ENCODE data around the gene GMFB. TPM values are rescaled to one million over a fixed set of nuclear protein-coding genes. Genes with fewer than 3 reads are reported as not detected.
A peak's percentile ranks its signal among the peaks of the same experiment; 100 is the strongest.

GMFB gene
- total and polyA plus RNA-seq, 2 experiments from 2014 or later: 56.5 to 88.3 TPM

DNA sequence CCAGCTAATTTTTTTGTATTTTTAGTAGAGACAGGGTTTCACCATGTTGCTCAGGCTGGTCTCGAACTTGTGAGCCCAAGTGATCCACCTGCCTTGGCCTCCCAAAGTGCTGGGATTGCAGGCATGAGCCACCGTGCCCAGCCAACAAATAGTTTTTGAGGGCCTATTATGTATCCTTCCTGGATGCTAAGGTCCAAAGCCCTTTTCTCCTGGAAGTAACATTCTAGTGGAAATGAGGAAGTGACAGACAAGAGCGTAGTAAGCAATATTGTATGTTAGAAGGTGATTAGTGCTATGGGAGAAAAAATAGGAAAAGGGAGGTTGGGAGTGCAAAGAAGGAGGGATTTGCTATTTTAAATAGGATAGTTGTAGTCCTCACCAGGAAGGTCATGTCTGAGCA is 12.0 kb upstream of the GMFB start (continued):
- TF ChIP-seq, protein P1, sequence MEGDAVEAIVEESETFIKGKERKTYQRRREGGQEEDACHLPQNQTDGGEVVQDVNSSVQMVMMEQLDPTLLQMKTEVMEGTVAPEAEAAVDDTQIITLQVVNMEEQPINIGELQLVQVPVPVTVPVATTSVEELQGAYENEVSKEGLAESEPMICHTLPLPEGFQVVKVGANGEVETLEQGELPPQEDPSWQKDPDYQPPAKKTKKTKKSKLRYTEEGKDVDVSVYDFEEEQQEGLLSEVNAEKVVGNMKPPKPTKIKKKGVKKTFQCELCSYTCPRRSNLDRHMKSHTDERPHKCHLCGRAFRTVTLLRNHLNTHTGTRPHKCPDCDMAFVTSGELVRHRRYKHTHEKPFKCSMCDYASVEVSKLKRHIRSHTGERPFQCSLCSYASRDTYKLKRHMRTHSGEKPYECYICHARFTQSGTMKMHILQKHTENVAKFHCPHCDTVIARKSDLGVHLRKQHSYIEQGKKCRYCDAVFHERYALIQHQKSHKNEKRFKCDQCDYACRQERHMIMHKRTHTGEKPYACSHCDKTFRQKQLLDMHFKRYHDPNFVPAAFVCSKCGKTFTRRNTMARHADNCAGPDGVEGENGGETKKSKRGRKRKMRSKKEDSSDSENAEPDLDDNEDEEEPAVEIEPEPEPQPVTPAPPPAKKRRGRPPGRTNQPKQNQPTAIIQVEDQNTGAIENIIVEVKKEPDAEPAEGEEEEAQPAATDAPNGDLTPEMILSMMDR (conservative IDR thresholded peaks at IDR 0.05; ENCODE audit: low read depth in 2 of 2): no peak
- no peak for TF ChIP-seq CREB1 (CRISPR knock-in tag; IDR thresholded peaks at IDR 0.05; ENCODE audit: low read depth)
- no peak for TF ChIP-seq JUNB (IDR thresholded peaks at IDR 0.05; ENCODE audit: unreplicated experiment)
- no peak for TF ChIP-seq EZH2 (IDR thresholded peaks at IDR 0.05; ENCODE audit: low read depth, unreplicated experiment)
- no peak for TF ChIP-seq ZNF114 (CRISPR knock-in tag; IDR thresholded peaks at IDR 0.05)
- no peak for TF ChIP-seq EZH2phosphoT487 (IDR thresholded peaks at IDR 0.05; ENCODE audit: unreplicated experiment)
- no peak for TF ChIP-seq STAT1 (IDR thresholded peaks at IDR 0.05; ENCODE audit: unreplicated experiment)

DNA sequence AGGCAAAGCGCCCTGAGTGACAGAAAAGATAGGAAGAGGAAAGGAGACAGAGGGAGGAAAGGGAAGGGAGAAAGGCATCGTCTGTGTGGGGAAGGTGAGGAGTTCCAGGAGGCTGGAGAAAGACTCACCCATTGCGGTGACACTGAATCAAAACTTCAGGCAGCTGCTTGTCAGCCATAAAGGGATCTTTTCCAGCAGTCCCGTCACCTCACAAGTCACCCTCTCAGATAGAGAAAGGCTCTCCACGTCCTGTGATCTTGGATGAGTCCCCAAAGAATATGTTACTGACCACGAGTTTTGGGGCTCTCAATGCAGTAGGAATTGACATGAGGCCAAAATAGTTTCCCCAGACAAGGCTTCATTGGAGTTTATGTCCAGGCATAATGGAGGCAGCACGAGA is 9.8 kb upstream of the GMFB start:
- no peaks in the 10 kb centered on the region for H3K36me3 Mint-ChIP-seq (ENCODE audit: low read depth)
- DNase-seq (ENCODE audit: low spot score) (no peak), ATAC-seq (no peak)
- H3K36me3 ChIP-seq (ENCODE audit: insufficient read depth): no peaks in the 10 kb centered on the region
- no peaks in the 10 kb centered on the region for H4K20me1 ChIP-seq (replicated peaks; ENCODE audit: insufficient read depth)
- H2AFZ ChIP-seq: peak overlapping the region; percentile 88
- H3K27ac ChIP-seq (ENCODE audit: low read depth): no peak overlapping the region
- no peak overlapping the region for H3K4me2 ChIP-seq
- no peaks in the 10 kb centered on the region for H3K4me1 ChIP-seq (ENCODE audit: insufficient read depth)
- no peaks in the 10 kb centered on the region for H3K9me2 ChIP-seq (ENCODE audit: insufficient read depth)
- H3K4me3 ChIP-seq: no peak overlapping the region
- peaks cover under 1% of the 10 kb centered on the region; the same call in 1 of the 3 replicates for H3K4me1 Mint-ChIP-seq
- peaks cover 4% of the 10 kb centered on the region for H3K27me3 Mint-ChIP-seq (ENCODE audit: insufficient read depth, low read depth, poor library complexity)
- no peaks in the 10 kb centered on the region for H3K27me3 ChIP-seq (ENCODE audit: insufficient read depth)
- H3K9me3 Mint-ChIP-seq: no peaks in the 10 kb centered on the region
- H3K79me2 ChIP-seq (replicated peaks; ENCODE audit: insufficient read depth): no peaks in the 10 kb centered on the region
- H3F3A ChIP-seq (replicated peaks; ENCODE audit: low read depth): no peaks in the 10 kb centered on the region
- H3K27ac Mint-ChIP-seq: no peak overlapping the region
- H3K4me3 Mint-ChIP-seq: no peak overlapping the region
- no peak for TF ChIP-seq STAT1 (IDR thresholded peaks at IDR 0.05; ENCODE audit: unreplicated experiment)
- TF ChIP-seq, protein P1 (conservative IDR thresholded peaks at IDR 0.05; ENCODE audit: low read depth in 2 of 2): no peak
- TF ChIP-seq NANOG (IDR thresholded peaks at IDR 0.05; ENCODE audit: borderline replicate concordance): no peak
- TF ChIP-seq POLR2AphosphoS5 (IDR thresholded peaks at IDR 0.05; ENCODE audit: low read depth): no peak
- TF ChIP-seq ZNF114 (CRISPR knock-in tag; IDR thresholded peaks at IDR 0.05): no peak
- TF ChIP-seq, protein P2, sequence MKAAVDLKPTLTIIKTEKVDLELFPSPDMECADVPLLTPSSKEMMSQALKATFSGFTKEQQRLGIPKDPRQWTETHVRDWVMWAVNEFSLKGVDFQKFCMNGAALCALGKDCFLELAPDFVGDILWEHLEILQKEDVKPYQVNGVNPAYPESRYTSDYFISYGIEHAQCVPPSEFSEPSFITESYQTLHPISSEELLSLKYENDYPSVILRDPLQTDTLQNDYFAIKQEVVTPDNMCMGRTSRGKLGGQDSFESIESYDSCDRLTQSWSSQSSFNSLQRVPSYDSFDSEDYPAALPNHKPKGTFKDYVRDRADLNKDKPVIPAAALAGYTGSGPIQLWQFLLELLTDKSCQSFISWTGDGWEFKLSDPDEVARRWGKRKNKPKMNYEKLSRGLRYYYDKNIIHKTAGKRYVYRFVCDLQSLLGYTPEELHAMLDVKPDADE (IDR thresholded peaks at IDR 0.05): no peak
- TF ChIP-seq ZNF331 (CRISPR knock-in tag; IDR thresholded peaks at IDR 0.05; ENCODE audit: low read depth): no peak
- no peak for TF ChIP-seq EZH2phosphoT487 (IDR thresholded peaks at IDR 0.05; ENCODE audit: unreplicated experiment)
- TF ChIP-seq EZH2 (IDR thresholded peaks at IDR 0.05; ENCODE audit: low read depth, unreplicated experiment): no peak
- TF ChIP-seq, protein P3, sequence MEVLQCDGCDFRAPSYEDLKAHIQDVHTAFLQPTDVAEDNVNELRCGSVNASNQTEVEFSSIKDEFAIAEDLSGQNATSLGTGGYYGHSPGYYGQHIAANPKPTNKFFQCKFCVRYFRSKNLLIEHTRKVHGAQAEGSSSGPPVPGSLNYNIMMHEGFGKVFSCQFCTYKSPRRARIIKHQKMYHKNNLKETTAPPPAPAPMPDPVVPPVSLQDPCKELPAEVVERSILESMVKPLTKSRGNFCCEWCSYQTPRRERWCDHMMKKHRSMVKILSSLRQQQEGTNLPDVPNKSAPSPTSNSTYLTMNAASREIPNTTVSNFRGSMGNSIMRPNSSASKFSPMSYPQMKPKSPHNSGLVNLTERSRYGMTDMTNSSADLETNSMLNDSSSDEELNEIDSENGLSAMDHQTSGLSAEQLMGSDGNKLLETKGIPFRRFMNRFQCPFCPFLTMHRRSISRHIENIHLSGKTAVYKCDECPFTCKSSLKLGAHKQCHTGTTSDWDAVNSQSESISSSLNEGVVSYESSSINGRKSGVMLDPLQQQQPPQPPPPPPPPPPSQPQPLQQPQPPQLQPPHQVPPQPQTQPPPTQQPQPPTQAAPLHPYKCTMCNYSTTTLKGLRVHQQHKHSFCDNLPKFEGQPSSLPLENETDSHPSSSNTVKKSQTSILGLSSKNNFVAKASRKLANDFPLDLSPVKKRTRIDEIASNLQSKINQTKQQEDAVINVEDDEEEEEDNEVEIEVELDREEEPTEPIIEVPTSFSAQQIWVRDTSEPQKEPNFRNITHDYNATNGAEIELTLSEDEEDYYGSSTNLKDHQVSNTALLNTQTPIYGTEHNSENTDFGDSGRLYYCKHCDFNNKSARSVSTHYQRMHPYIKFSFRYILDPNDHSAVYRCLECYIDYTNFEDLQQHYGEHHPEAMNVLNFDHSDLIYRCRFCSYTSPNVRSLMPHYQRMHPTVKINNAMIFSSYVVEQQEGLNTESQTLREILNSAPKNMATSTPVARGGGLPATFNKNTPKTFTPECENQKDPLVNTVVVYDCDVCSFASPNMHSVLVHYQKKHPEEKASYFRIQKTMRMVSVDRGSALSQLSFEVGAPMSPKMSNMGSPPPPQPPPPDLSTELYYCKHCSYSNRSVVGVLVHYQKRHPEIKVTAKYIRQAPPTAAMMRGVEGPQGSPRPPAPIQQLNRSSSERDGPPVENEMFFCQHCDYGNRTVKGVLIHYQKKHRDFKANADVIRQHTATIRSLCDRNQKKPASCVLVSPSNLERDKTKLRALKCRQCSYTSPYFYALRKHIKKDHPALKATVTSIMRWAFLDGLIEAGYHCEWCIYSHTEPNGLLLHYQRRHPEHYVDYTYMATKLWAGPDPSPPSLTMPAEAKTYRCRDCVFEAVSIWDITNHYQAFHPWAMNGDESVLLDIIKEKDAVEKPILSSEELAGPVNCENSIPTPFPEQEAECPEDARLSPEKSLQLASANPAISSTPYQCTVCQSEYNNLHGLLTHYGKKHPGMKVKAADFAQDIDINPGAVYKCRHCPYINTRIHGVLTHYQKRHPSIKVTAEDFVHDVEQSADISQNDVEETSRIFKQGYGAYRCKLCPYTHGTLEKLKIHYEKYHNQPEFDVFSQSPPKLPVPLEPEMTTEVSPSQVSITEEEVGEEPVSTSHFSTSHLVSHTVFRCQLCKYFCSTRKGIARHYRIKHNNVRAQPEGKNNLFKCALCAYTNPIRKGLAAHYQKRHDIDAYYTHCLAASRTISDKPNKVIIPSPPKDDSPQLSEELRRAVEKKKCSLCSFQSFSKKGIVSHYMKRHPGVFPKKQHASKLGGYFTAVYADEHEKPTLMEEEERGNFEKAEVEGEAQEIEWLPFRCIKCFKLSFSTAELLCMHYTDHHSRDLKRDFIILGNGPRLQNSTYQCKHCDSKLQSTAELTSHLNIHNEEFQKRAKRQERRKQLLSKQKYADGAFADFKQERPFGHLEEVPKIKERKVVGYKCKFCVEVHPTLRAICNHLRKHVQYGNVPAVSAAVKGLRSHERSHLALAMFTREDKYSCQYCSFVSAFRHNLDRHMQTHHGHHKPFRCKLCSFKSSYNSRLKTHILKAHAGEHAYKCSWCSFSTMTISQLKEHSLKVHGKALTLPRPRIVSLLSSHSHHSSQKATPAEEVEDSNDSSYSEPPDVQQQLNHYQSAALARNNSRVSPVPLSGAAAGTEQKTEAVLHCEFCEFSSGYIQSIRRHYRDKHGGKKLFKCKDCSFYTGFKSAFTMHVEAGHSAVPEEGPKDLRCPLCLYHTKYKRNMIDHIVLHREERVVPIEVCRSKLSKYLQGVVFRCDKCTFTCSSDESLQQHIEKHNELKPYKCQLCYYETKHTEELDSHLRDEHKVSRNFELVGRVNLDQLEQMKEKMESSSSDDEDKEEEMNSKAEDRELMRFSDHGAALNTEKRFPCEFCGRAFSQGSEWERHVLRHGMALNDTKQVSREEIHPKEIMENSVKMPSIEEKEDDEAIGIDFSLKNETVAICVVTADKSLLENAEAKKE (CRISPR knock-in tag; IDR thresholded peaks at IDR 0.05): no peak
- TF ChIP-seq JUNB (IDR thresholded peaks at IDR 0.05; ENCODE audit: unreplicated experiment): no peak
- no peak for TF ChIP-seq CREB1 (CRISPR knock-in tag; IDR thresholded peaks at IDR 0.05; ENCODE audit: low read depth)

All from GM23338 (cell line).